Prostate gland (tissue), 2 donors: ENCODE results near the gene DXO.

Experiments
- POLR2AphosphoS5 ChIP-seq: sonication (generic); formaldehyde crosslinking; IDR thresholded peaks from one replicate; pipeline ENCODE4 v1.6.1; 2017; ENCODE audit warnings: antibody characterized with exemption
- TF ChIP-seq, protein P1 (sequence below), 4 experiments: fragments of 200-600 bp in 2 of 4; fragments of 450-650 bp in 2 of 4; sonication (generic) in 2 of 4; IDR thresholded peaks; 1 replicate in 3 of 4; 2 replicates in 1 of 4; pipeline ENCODE4 v1.5.1; 2016 to 2019; ENCODE audit warnings: antibody characterized with exemption in 4 of 4, mild to moderate bottlenecking in 2 of 4, moderate library complexity in 2 of 4

GRCh38 chr6:31928672-31928939, 43.3 kb downstream of the DXO start:
- TF ChIP-seq, protein P1, sequence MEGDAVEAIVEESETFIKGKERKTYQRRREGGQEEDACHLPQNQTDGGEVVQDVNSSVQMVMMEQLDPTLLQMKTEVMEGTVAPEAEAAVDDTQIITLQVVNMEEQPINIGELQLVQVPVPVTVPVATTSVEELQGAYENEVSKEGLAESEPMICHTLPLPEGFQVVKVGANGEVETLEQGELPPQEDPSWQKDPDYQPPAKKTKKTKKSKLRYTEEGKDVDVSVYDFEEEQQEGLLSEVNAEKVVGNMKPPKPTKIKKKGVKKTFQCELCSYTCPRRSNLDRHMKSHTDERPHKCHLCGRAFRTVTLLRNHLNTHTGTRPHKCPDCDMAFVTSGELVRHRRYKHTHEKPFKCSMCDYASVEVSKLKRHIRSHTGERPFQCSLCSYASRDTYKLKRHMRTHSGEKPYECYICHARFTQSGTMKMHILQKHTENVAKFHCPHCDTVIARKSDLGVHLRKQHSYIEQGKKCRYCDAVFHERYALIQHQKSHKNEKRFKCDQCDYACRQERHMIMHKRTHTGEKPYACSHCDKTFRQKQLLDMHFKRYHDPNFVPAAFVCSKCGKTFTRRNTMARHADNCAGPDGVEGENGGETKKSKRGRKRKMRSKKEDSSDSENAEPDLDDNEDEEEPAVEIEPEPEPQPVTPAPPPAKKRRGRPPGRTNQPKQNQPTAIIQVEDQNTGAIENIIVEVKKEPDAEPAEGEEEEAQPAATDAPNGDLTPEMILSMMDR (IDR thresholded peaks at IDR 0.05) = no peak
- TF ChIP-seq POLR2AphosphoS5 = no peak
